Measurements from ENCODE around the gene MYOM3. TPM values are rescaled to one million over a fixed set of nuclear protein-coding genes. Genes with fewer than 3 reads are reported as not detected.

The MYOM3 gene
- total RNA-seq, 1 donor from 2014 or later: 8.1 TPM

GRCh38 chr1:24100945-24101737 is 10.8 kb downstream of the MYOM3 start:
- Histone ChIP-seq H3K27me3 (ENCODE audit: control insufficient read depth, insufficient read depth, low read length) (no peaks in the 10 kb centered on the region), H3K36me3 (ENCODE audit: control insufficient read depth, insufficient read depth, low read length) (no peaks in the 10 kb centered on the region), H3K4me3 (ENCODE audit: low read depth, low read length) (no peak overlapping the region)
- TF ChIP-seq CTCF (IDR thresholded peaks at IDR 0.05; ENCODE audit: insufficient read depth, low read length, poor library complexity, severe bottlenecking): no peak
- no peak for DNase-seq (ENCODE audit: low read depth)

- no peak for TF ChIP-seq CTCF (IDR thresholded peaks at IDR 0.05; ENCODE audit: insufficient read depth, low read length, poor library complexity, severe bottlenecking)
- no peak for DNase-seq (ENCODE audit: low read depth)
- H3K4me3 ChIP-seq (ENCODE audit: low read depth, low read length): no peak overlapping the region
- no peaks in the 10 kb centered on the region for H3K27me3 ChIP-seq (ENCODE audit: control insufficient read depth, insufficient read depth, low read length)
- H3K36me3 ChIP-seq (ENCODE audit: control insufficient read depth, insufficient read depth, low read length): no peaks in the 10 kb centered on the region
These were observed 12.8 kb downstream of the MYOM3 start for GRCh38 chr1:24098943-24099638.

- H3K4me3 ChIP-seq (ENCODE audit: low read depth, low read length): no peak overlapping the region
- no peak for DNase-seq (ENCODE audit: low read depth)
- H3K27me3 ChIP-seq (ENCODE audit: control insufficient read depth, insufficient read depth, low read length): no peaks in the 10 kb centered on the region
- TF ChIP-seq CTCF (IDR thresholded peaks at IDR 0.05; ENCODE audit: insufficient read depth, low read length, poor library complexity, severe bottlenecking): no peak
- H3K36me3 ChIP-seq (ENCODE audit: control insufficient read depth, insufficient read depth, low read length): no peaks in the 10 kb centered on the region
These were observed 13.8 kb downstream of the MYOM3 start for GRCh38 chr1:24098102-24098501.

GRCh38 chr1:24097663-24098062 is 14.3 kb downstream of the MYOM3 start:
- DNase-seq (ENCODE audit: low read depth): no peak
- H3K36me3 ChIP-seq (ENCODE audit: control insufficient read depth, insufficient read depth, low read length): no peaks in the 10 kb centered on the region
- TF ChIP-seq CTCF (IDR thresholded peaks at IDR 0.05; ENCODE audit: insufficient read depth, low read length, poor library complexity, severe bottlenecking): no peak
- H3K27me3 ChIP-seq (ENCODE audit: control insufficient read depth, insufficient read depth, low read length): no peaks in the 10 kb centered on the region
- no peak overlapping the region for H3K4me3 ChIP-seq (ENCODE audit: low read depth, low read length)

- DNase-seq (ENCODE audit: low read depth): no peak
- no peak for TF ChIP-seq CTCF (IDR thresholded peaks at IDR 0.05; ENCODE audit: insufficient read depth, low read length, poor library complexity, severe bottlenecking)
- H3K36me3 ChIP-seq (ENCODE audit: control insufficient read depth, insufficient read depth, low read length): no peaks in the 10 kb centered on the region
- H3K4me3 ChIP-seq (ENCODE audit: low read depth, low read length): no peak overlapping the region
- no peaks in the 10 kb centered on the region for H3K27me3 ChIP-seq (ENCODE audit: control insufficient read depth, insufficient read depth, low read length)
These were observed 15.2 kb downstream of the MYOM3 start for GRCh38 chr1:24096739-24097103.

Data from kidney epithelial cell (primary cell).